Neural progenitor cell (in vitro differentiated cells): Measurements from ENCODE around the gene GNAI3.

Source experiments
- EZH2 ChIP-seq: fragments of 200-600 bp; sonication (generic); IDR thresholded peaks from 2 replicates; pipeline ENCODE4 v1.6.1; 2017; ENCODE audit warnings: antibody characterized with exemption, mild to moderate bottlenecking, moderate library complexity
- EZH2phosphoT487 ChIP-seq: fragments of 200-600 bp; sonication (generic); IDR thresholded peaks from 2 replicates; pipeline ENCODE4 v1.6.1; 2017; ENCODE audit warnings: antibody characterized with exemption
- TF ChIP-seq, protein P1 (sequence below): fragments of 200-600 bp; sonication (generic); IDR thresholded peaks from 2 replicates; pipeline ENCODE4 v1.5.1; 2017; ENCODE audit warnings: antibody characterized with exemption, mild to moderate bottlenecking

DNA sequence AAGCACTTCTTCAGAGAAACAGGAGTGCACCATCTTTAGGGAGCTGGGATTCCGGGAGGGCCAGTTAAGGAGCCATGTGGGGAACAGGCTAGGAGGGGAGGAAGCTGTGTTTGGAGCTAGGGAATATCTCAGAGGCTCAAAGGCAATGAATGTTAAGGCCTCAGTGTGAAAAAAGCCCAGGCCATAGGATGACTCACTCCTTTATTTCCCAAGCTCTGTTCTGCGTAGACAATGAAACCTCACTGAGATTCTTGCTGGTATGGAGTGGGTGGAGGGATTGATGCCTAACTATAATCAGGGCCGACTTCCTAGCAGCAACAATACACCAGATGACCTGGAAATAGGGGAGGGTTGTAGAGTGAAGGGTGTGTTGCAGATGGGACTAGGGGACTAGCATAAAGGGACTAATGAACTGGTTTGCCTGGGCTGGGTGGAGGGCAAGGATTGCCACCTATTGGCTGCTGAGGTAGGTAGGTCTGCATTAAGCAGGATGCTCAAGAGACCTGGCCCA lies 68.9 kb downstream of the GNAI3 start:
- no peak for TF ChIP-seq EZH2phosphoT487
- TF ChIP-seq, protein P1, sequence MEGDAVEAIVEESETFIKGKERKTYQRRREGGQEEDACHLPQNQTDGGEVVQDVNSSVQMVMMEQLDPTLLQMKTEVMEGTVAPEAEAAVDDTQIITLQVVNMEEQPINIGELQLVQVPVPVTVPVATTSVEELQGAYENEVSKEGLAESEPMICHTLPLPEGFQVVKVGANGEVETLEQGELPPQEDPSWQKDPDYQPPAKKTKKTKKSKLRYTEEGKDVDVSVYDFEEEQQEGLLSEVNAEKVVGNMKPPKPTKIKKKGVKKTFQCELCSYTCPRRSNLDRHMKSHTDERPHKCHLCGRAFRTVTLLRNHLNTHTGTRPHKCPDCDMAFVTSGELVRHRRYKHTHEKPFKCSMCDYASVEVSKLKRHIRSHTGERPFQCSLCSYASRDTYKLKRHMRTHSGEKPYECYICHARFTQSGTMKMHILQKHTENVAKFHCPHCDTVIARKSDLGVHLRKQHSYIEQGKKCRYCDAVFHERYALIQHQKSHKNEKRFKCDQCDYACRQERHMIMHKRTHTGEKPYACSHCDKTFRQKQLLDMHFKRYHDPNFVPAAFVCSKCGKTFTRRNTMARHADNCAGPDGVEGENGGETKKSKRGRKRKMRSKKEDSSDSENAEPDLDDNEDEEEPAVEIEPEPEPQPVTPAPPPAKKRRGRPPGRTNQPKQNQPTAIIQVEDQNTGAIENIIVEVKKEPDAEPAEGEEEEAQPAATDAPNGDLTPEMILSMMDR = no peak
- TF ChIP-seq EZH2 = no peak
